EL (cell line): ENCODE measurements around the gene CACNG1.

Experiments
- DNase-seq: peaks from one replicate; pipeline ENCODE4 v3.0.0-alpha.2; 2016

The CACNG1 gene

DNA sequence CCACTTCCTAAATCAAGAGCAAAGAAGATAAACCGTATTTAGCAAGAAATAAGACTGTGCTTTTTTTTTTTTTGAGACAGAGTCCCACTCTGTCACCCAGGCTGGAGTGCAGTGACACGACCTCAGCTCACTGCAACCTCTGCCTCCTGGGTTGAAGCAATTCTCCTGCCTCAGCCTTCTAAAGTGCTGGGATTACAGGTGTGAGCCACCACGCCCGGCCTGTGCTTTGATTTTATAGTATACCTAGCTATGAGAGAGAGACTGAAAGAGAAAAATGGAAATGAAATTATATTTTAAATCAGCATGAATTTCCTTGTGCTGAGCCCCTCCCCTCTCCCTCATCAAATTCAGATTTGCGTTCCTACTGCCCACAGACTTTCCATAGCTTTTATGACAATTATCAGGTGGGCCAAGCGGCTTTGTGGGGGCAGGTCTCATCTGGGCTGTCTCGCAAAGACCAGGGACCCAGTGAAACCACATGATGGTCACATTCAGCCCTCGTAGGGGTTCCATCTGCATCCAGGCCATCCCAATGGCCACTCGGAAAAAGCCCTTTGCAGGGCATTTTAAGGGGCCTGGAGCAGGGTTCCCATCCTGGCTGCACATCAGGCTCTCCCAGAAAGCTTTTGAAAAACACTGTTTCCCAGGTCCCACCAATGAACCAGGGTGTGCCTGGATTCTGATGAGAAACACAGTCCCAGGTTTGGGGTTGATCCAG, 8.5 kb downstream of the CACNG1 start:
- no peak for DNase-seq

DNA sequence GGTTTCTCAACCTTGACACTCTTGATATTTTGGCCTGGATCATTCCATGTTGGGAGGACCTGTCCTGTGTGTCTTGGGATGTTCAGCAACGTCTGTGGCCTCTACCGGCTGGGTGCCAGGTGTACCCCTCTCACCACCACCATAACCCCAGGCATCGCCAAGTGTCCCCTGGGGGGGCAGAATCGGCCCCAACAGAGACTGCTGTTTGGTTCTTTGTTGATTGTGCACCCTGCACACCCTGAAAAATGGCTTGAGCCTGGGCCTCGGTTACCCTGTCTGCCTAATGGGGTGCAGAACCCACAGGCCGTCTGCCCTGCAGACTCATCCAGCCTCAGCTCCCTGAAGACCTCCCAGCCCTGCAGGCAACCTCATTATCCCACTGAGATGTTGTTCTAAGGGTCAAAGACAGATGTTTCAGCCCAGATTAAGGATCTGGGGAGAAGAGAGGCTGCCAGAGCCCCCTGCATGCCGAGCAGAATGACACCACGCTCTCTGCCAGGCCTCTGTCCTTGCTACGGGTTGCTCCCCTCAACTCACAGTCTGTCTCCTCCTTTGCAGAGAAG, 9.2 kb downstream of the CACNG1 start:
- DNase-seq: no peak

DNA sequence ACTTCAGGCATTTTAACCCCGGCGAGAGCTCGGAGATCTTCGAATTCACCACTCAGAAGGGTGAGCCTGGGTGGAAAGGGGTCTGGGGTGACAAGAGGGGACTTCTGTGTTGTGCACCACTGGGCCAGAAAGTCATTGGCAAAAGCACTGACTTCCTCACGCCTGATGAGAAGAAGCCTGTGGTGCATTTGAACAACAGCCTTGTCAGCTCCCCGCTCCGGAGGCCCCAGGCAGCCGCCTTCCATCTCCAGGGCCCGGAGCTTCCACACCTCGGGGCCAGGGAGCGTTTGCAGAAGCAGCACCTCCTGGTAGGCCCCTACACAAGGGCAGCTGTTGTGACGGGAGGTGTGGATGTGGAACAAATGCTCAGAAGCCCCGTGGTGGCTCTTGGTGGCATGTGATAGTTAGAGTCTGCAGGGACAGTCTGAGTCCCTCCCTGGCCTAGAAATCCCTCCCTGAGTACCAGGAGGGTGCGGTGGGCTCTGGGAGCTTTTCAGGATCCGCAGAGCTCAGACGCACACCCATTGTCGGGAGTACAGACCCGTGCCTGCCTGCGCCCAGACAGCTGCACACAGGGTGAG, 9.7 kb downstream of the CACNG1 start:
- no peak for DNase-seq

DNA sequence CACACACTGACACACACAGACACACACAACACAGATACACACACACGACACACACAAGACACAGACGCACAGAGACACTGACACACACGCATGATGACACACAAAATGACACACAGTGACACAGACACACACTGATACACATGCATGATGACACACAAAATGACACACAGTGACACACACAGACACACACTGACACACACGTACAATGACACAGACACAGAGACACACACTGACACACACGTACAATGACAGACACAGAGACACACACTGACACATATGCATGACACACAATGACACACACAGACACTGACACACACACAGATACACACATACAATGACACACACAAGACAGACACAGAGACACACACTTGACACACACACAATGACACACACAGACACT, 10.3 kb downstream of the CACNG1 start:
- no peak for DNase-seq

DNA sequence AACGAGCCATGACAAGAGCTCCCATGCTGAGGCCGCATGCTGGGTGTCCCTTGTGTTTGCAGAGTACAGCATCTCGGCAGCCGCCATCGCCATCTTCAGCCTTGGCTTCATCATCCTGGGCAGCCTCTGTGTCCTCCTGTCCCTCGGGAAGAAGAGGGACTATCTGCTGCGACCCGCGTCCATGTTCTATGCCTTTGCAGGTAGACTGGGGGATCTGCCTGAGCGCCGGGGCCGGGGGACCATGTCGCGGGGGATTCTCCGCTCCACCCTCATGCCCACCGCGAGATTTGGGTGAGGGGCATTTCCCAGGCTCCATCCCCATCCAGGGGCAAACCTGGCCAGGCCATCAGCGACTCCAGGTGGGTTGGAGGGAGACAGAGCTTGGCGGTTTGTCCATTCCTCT, 10.7 kb downstream of the CACNG1 start:
- DNase-seq: no peak

DNA sequence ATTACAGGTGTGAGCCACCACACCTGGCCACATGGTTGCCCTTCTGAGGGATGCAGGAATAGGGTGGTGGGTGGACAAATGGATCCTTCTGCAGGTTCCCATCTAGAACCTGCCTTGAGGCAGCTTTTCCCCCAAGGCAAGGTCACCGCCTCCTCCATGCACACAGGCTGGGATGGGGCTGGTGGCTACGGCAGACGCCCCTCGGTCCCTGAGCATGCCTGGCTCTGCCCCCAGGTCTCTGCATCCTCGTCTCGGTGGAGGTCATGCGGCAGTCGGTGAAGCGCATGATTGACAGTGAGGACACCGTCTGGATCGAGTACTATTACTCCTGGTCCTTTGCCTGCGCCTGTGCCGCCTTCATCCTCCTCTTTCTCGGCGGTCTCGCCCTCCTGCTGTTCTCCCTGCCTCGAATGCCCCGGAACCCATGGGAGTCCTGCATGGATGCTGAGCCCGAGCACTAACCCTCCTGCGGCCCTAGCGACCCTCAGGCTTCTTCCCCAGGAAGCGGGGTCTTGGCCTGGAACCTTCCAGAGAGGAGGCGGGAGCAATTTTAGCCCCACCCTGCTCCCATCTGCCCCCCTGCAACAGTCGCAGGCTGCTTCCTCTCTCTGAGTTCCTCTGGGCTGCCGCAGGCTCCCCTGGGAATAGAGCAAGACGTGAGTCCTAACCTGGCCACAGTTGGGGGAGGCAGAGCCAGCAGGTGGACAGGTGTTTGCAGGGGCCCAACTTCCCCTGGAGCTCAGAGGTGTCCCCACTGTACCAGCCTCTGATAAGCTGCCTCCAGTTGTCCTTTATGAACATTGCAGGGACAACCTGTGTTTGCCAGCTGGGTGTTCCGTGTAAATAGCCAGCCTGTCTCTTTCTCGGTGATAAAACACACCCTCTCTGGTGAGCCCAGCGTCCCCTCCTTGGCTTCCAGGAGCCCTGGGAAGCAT, 11.7 kb downstream of the CACNG1 start:
- DNase-seq: no peak

DNA sequence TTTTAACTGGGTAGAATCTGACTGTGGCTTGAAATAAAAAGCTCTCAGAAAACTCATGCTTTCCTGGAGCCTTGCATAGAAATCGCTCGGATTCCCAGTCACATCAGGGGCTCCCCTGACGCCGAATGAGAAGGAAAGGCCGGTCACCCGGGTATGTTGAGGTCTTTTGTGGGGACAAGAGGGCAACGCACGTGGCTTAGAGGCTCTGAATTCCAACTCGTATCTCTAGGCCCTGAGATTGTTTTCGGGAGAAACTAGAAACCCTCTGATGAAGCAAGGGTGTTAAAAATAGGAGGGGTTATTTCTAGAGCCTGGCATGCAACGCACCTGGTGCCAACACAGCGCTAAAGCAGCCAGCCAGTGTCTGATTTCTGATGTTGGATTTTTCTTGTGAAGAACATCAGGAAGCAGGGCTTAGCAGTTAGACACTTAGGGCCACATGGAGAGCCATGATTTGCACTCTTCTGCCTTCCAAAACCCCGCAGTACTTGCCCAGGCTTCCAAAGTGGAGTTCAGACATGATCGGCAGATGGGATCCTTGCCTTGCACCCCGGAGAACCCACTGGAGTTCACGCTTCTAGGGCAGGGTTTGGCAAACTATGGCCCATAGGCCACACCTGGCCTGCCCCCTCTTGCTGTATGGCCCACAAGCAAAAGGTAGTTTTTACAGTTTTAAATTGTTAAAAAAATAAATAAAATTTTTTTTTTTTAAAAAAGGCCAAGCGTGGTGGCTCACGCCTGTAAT, 12.6 kb downstream of the CACNG1 start:
- no peak for DNase-seq

DNA sequence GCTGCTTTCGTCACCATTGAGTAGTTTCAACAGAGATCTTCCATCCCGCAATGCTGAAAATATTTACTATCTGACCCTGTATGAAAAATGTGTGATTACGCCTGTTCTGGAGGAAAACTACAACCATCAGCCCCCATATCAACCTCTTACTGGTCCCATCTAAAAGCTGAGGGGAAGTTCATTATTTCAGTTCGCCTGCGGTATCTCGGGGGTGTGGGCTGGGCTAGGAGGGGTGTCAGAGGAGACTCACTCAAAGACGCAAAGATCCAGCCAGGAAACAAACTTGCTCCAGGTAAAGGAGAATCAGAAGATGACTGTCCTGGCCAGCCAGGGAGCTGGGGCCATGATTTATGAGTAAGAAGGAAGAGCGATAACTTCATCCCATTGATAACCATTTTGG, 13.7 kb downstream of the CACNG1 start:
- DNase-seq: no peak

DNA sequence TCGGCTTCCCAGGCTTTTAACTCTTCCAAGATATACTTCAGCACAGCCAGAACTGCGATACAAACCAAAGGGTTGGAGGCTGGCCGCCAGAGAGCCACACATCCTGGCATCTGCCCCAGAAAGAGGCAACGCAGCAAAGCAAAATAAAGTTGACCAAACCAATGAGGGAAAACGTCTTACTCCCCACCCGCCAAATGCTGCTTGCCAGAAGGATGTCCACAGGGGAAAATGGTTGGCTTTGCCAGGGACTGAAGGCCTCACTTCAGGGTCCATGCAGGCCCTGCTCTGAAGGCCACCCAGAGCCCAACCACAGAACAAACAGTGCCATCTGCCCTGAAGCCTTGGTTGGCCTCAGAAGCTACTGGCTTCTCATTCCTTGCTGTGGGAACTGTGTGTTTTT, 15.0 kb downstream of the CACNG1 start:
- no peak for DNase-seq

DNA sequence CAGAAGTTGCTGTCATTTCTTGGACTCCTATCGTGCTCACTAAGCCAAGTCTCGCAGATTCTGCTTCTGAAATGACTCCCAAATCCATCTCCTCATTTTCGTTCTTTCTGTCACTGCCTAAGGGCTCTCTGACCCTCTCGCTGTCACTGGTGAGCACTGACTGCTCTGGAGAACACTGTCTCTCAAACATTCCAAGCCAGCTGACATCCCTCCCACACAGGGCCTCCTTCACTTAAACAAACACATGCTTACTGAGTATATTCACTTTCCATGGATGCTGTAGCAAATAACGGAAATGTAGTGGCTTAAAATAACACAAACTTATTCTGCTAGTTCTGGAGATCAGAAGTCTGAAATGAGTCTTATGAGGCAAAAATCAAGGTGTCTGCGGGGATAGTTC, 18.8 kb downstream of the CACNG1 start:
- peak; percentile 17 for DNase-seq

DNA sequence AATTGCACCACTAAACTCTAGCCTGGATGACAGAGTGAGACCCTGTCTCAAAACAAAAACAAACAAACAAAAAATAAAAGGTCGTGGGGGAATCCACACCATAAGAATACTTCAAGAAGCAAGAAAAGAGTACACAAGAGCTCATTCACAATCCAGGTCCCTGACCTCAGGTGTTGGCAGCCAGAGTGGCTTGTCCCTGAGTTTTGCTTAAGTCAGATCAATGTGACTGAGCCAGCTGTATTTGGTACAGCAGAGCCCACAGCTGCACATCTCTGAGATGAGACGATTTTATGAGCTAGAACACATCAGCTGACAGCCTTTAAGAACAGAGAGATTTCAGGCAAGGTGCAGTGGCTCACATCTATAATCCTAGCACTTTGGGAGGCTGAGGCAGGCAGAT, 22.4 kb downstream of the CACNG1 start:
- DNase-seq: no peak

DNA sequence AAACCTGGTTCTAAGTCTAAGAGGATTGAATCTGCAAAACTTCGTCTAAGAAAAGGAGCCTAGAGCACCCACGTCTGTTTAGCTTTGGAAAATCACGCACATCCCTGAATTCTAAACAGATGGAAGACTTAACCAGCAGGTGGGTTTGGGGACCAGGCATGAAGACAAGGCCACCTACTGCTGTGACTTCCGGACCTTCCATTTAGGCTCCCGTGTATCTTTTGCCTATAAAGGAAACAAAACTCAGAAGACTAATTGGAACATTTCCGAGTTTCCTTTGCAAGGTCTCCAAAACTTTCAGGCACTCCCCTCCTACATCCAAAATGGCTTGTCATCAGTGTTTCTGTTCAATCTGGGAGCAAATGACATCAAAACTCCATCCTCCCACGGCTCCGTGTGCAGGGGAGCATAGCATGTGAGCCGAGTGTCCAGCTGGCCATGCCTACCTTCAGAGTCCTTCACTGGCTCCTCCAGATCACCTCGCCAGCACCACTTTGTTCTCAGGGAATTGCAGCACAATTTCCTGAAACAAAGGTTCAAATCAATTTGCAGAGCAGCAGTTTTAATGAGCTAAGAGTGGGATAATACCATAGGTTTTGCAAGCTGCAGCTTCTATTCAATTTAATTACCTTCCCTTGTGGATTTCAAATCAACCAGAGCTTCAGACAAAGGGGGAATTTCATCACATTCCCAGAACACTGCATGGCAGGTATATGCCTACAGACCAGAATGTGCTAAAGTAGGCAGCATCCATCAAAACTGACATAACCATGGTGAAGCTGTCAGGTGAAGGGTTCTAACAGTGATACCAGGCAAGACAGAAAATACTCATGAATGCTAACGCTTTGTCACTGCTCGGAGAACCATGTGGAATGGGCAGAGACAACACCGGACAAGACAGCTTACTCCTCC, 23.5 kb downstream of the CACNG1 start:
- DNase-seq: no peak

DNA sequence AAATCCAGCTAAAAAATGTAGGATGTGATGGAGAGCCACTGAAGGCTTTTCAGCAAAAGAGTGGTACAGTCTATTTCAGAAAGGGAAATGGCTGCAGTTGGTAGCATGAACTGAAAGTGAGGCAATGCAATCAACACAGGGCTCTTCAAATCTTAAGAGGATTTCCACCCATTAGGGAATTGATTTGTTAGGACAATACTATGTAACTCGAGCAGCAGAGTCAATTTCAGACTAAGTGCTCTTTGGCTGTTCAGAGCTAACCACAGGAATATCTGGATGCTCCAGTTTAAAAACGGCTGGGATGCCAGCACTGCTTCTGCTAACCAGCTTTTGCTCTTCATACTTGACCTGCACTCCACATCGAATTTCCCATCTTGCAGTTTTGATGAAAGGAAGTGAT, 24.6 kb downstream of the CACNG1 start:
- no peak for DNase-seq

DNA sequence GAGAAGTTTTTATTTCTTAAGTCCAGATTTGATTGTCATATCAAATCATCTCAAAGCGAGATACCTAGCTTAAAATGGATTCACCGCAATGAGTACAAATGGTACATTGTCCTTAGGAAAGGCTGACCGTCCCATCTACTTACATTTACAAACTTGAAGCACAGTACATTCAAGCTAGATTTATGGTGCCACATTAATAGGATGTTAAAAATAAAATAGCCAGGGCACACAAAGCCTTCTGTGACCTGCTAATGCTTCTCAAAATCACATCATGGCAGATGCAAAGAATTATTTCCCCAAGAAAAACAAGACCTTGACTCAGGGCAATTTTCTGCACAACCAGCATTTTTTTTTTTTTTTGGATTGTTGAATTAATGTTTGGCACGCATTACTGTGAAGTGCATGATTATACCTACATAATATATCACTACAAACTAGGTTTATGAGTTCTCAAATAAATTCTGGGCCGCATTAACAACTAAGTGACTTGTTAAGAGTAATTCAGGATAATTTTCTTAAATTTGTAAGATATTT, 25.3 kb downstream of the CACNG1 start:
- no peak for DNase-seq

DNA sequence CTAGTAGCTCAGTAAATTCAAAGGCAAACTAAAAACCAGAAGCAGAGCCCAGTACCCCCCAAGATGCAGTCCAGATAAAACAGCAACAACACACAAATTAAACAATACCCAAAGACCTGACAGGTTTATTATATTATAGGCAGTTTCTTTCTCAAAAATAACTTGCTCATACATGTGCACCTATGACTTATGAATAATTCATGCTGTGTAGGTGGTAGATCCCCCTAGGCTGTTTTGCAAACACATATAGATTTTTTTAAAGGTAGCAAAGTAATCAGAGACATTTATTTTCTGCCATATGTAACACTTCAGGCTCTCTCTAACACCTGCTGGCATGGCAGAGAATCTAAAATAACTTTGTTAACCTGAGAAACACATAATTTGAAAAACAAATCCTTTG, 27.2 kb downstream of the CACNG1 start:
- no peak for DNase-seq

DNA sequence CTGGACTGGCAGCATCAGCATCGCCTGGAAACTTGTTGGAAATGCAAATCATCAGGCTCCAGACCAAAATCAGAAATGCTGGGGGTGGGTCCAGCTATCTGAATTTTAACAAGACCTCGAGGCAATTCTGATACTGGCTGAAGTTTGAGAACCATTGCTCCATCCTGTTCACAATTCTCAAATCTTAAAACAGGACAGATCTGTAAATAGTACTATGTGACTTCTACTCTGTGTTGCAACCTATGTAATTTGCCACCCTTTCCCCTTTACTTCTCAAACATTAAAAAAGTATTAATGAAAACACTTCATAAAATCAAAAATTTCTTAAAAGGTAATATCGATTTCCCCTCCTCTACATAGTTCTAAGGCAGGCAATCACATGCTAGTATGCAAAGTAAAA, 28.5 kb downstream of the CACNG1 start:
- DNase-seq: no peak

DNA sequence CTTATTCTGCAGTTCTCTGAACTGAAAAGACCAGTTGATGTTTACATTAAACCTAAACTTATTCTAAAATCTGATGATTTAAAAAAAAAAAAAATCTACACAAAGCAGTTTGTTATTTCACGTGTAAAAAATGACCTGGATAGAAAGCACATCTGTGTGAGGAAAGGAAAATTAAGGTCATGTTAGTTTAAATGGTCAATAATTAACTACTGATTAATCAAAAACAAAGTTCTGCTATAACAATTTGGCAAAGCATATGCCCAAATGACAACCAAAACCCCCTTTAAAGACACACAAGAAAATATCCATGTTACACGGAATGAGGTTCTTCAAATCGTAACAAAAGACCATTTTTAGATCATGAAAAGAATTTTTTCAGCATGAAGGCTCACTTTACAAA, 30.4 kb downstream of the CACNG1 start:
- no peak for DNase-seq

DNA sequence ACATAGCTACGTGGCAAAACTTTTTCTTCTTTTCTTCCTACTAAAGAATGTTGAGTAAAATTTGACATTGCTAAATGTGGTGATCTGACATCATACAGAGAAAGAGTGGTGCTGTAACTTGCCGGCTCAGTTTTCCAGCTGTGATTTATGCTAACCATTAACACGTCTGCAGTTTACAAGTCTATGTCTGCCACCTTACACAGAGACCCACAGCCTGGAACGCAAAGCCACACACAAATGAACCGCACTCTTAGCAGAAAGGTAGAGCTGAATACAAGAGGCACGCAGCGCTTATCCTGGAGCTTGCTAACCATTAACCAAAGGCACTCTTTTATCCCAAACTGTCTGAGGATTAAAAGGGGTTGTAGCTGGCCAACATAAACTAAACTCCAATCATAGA, 31.9 kb downstream of the CACNG1 start:
- no peak for DNase-seq

DNA sequence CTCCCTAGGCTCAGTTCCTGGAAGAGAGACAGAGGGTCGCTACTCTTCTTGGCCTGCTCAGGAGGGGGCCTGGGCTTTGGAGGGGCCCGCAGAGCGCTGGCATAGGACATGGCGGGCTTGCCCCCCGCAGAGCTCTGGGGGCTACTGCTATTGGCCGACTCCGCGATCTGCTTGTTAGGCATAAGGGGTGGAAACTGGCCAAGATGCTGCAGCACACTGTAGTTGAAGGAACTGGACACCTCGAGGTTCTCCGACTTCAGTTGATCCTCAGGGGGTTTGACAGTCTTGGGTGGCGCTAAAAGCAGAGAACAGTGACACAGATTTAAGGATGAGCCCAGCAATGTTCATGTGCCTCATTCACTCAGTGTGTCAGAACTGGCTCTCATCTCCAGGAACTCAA, 33.9 kb downstream of the CACNG1 start:
- DNase-seq: no peak

DNA sequence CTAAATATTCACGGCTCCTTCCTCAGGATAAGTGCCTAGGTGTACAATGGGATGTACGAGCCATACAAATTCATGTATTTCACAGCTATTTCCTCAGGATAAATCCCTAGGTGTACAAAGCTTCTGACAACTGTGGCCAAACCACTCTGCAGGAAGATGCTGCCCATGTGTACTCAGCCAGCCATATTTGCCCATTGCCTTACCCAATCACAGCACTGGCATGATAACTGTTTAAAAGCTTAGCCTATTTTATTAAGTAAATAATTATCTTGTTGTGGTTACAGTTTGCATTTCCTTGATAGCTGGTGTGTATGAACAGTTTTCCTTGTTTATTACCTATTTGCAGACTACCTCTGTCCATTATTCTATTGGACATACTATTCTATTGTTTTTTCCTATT, 35.1 kb downstream of the CACNG1 start:
- no peak for DNase-seq

DNA sequence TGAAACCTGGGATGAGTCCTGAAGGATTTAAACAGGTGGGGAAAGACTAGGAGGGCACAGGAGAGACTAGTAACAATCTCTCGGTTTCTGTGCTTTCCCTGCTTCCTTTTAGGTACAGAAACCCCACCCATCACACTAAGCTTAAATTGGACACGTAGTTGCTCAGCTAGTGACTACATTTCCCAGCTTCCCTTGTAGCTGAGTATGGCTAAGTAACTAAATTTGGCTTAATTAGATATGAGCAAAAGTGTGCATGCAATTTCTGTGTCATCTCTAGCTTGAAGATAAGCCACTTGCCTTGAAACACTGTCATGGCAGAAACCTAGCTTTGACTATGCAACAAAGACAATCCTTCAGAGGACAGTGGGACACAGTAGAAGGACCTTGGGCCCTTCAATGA, 36.5 kb downstream of the CACNG1 start:
- no peak for DNase-seq

DNA sequence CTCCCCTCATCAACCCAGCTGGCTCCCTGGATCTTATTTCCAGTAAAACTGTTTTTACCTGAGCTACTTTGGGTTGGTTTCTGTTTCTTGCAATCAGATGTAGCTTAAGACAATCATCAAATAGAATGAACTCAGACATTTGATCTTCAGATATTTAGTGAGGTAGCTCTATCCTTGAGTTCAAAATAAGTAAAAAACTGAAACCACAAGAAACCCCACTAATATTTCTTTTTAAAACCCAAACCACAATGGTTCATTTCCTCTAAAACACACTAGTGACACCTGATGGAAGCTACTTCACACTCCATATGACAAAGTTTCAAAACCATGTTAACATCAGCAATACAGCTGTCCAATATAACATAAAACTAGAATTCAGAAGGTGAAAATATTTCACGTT, 37.8 kb downstream of the CACNG1 start:
- DNase-seq: no peak
